Spleen (tissue), 11 donors: ENCODE data around the gene G6PC1. TPM values are rescaled to one million over a fixed set of nuclear protein-coding genes. Genes with fewer than 3 reads are reported as not detected.
"Not testable (repeated sequence)": the region's sequence is repeated elsewhere in the genome, so short reads cannot be mapped to it uniquely, and the experiment has no call there.

ENCODE experiments used
- DNase-seq: peaks from one replicate; pipeline ENCODE4 v3.0.0-alpha.2; 2020
- H3K27ac ChIP-seq, 8 donors: fragments of 200-600 bp; sonication (generic) in 7 of 8; 1 replicate in 4 of 8; 2 replicates in 4 of 8; pipeline versions ENCODE4 v1.5.0 to v1.8.0; 2016 to 2021; ENCODE audit warnings: inconsistent platforms in 4 of 8, mild to moderate bottlenecking in 4 of 8, moderate library complexity in 1 of 8
- H3K27me3 ChIP-seq, 7 donors: fragments of 200-600 bp; sonication (generic) in 6 of 7; replicated peaks in 1 of 7; 1 replicate in 4 of 7; 2 replicates in 3 of 7; pipeline versions ENCODE4 v1.5.0 to v1.8.0; 2016 to 2021; ENCODE audit warnings: inconsistent platforms in 3 of 7, mild to moderate bottlenecking in 1 of 7
- H3K36me3 ChIP-seq, 6 donors: fragments of 200-600 bp; sonication (generic) in 5 of 6; 1 replicate in 4 of 6; 2 replicates in 2 of 6; pipeline versions ENCODE4 v1.5.0 to v1.8.0; 2016 to 2021; ENCODE audit warnings: inconsistent platforms in 2 of 6
- H3K4me1 ChIP-seq, 6 donors: fragments of 200-600 bp; sonication (generic) in 5 of 6; 1 replicate in 3 of 6; 2 replicates in 3 of 6; pipeline versions ENCODE4 v1.5.0 to v1.8.0; 2016 to 2021; ENCODE audit warnings: inconsistent platforms in 3 of 6
- H3K4me3 ChIP-seq, 8 donors: fragments of 200-600 bp; sonication (generic) in 7 of 8; 1 replicate in 4 of 8; 2 replicates in 4 of 8; pipeline versions ENCODE4 v1.5.0 to v1.8.0; 2016 to 2021; ENCODE audit warnings: inconsistent platforms in 4 of 8, mild to moderate bottlenecking in 4 of 8, moderate library complexity in 2 of 8
- H3K9me3 ChIP-seq, 8 donors: fragments of 200-600 bp; sonication (generic) in 7 of 8; 1 replicate in 4 of 8; 2 replicates in 4 of 8; pipeline versions ENCODE4 v1.5.0 to v1.8.0; 2016 to 2021; ENCODE audit warnings: inconsistent platforms in 4 of 8
- POLR2A ChIP-seq, 3 donors: fragments of 450-650 bp; IDR thresholded peaks; one replicate each; pipeline ENCODE4 v1.5.1; 2017; ENCODE audit warnings: antibody characterized with exemption in 3 of 3, mild to moderate bottlenecking in 1 of 3
- POLR2AphosphoS5 ChIP-seq, 3 donors: sonication (generic); formaldehyde crosslinking; IDR thresholded peaks; one replicate each; pipeline ENCODE4 v1.5.1; 2017; ENCODE audit warnings: antibody characterized with exemption in 3 of 3
- WGBS, 5 donors: extraction: QIAGEN DNeasy Blood & Tissue Kit in 3 of 5; methylation state at CpG; one replicate each; pipeline versions ENCODE4 v1.1.5 to v1.1.7; 2013 to 2018; 5-methylcytosine and 5-hydroxymethylcytosine counted together
- intact Hi-C: fragments of 100-400 bp; cut with DNase I; formaldehyde crosslinking; loops from one replicate; pipeline ENCODE4 v1.15.0; 2023; ENCODE audit warnings: low total_unique reads
- polyA plus RNA-seq, 3 donors: library from polyadenylated mRNA; stranded (reverse); fragments of 200-250 nt; gene quantifications; one replicate each; pipeline ENCODE4 v1.2.1, GENCODE V29; 2013
- total RNA-seq, 7 donors: library from RNA; depleted of rRNA in 3 of 7; stranded (reverse); fragments of >200 nt in 3 of 7; fragmentation: NEBNext Ultra II Directional in 4 of 7; extraction: Animal tissue kit (Norgen Biotek cat#: 25700) in 4 of 7; gene quantifications; one replicate each; pipeline versions ENCODE4 v1.1.0 to v1.2.1, GENCODE V29; 2016 to 2021
- TF ChIP-seq, protein P1 (sequence below), 11 experiments: fragments of 200-600 bp in 7 of 11; fragments of 450-650 bp in 4 of 11; sonication (generic) in 4 of 11; IDR thresholded peaks in 8 of 11; conservative IDR thresholded peaks in 3 of 11; 1 replicate in 7 of 11; 2 replicates in 4 of 11; pipeline versions ENCODE4 v1.4.0 to v1.8.0; 2016 to 2021; ENCODE audit warnings: antibody characterized with exemption in 11 of 11, inconsistent platforms in 4 of 11, mild to moderate bottlenecking in 1 of 11
- donor health status: healthy with polysubstance abuse.
- donor health status: DM: no; HTN: no; CAD: no; lungs with moderate emphysema.
- donor health status: DM: no; HTN: no; CAD: no.
- donor health status: Bipolar disorder and iron deficiency.
- donor health status: healthy.
- donor health status: DM: no; HTN: no; CAD: no.
- donor health status: DM: yes; HTN: yes; CAD: no.

Gene G6PC1
- total and polyA plus RNA-seq, 10 donors, result not detected

DNA sequence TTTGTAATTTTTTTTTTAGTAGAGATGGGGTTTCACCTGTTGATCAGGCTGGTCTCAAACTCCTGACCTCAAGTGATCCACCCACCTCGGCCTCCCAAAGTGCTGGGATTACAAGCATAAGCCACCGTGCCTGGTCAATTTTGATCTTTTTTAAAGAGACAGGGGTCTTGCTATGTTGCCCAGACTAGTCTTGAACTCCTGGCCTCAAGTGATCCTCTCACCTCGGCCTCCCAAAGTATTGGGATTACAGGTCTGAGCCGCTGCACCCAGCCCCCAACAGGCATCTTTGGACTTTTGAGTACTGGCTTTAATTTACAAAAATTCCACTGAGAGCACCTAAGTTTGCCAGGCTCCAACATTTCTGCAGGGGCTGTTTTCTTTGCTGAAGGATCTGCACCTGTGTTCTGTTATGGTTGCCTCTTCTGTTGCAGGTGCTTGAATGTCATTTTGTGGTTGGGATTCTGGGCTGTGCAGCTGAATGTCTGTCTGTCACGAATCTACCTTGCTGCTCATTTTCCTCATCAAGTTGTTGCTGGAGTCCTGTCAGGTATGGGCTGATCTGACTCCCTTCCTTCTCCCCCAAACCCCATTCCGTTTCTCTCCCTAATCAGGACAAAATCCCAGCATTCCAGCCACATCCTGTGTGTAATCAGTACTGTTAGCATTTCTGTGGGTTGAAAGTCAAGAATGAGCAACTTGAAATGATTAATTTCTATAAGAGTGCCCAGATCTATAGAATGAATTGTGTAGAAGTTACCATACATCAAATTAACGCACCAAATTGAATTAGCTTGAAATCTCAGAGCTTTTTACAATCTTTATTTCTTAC is 8.5 kb downstream of the G6PC1 start:
- no peaks in the 10 kb centered on the region for H3K4me1 ChIP-seq
- H3K9me3 ChIP-seq, result no peaks in the 10 kb centered on the region
- no peak overlapping the region for H3K27ac ChIP-seq
- no peak overlapping the region for H3K4me3 ChIP-seq
- peaks cover 0 to 10% (median 0%) of the 10 kb centered on the region in 7 donors for H3K27me3 ChIP-seq
- 77 to 87% (median 78%) methylated on average over 7 of the region's 7 CpGs for WGBS, 5 donors
- TF ChIP-seq POLR2A (IDR thresholded peaks at IDR 0.05) (no peak), POLR2AphosphoS5 (IDR thresholded peaks at IDR 0.05) (no peak)
- TF ChIP-seq, protein P1, sequence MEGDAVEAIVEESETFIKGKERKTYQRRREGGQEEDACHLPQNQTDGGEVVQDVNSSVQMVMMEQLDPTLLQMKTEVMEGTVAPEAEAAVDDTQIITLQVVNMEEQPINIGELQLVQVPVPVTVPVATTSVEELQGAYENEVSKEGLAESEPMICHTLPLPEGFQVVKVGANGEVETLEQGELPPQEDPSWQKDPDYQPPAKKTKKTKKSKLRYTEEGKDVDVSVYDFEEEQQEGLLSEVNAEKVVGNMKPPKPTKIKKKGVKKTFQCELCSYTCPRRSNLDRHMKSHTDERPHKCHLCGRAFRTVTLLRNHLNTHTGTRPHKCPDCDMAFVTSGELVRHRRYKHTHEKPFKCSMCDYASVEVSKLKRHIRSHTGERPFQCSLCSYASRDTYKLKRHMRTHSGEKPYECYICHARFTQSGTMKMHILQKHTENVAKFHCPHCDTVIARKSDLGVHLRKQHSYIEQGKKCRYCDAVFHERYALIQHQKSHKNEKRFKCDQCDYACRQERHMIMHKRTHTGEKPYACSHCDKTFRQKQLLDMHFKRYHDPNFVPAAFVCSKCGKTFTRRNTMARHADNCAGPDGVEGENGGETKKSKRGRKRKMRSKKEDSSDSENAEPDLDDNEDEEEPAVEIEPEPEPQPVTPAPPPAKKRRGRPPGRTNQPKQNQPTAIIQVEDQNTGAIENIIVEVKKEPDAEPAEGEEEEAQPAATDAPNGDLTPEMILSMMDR (IDR thresholded peaks at IDR 0.05 in 8 of 11, conservative IDR thresholded peaks at IDR 0.05 in 3 of 11), result no peak
- DNase-seq, result no peak
- intact Hi-C loops, result no loop called here
- H3K36me3 ChIP-seq, result no peaks in the 10 kb centered on the region

DNA sequence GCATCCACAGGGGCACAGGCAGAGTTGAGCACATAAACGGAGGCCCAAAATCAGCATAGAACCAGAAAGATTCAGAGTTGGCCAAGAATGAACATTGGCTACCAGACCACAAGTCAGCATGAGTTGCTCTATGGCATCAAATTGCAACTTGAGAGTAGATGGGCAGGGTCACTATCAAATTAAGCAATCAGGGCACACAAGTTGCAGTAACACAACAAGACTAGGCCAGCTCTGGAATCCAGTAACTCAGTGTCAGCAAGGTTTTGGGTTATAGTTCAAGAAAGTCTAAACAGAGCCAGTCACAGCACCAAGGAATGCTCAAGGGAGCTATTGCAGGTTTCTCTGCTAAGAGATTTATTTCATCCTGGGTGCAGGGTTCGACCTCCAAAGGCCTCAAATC is 12.9 kb downstream of the G6PC1 start:
- Histone ChIP-seq H3K4me3 (no peak overlapping the region), H3K9me3 (no peaks in the 10 kb centered on the region), H3K36me3 (no peaks in the 10 kb centered on the region), H3K4me1 (no peaks in the 10 kb centered on the region), H3K27me3 (peaks cover 0 to 10% (median 0%) of the 10 kb centered on the region in 7 donors), H3K27ac (no peak overlapping the region)
- WGBS, 5 donors, result 55 to 84% (median 67%) methylated on average over 2 of the region's 2 CpGs
- no peak for DNase-seq
- intact Hi-C loops, result no loop called here
- TF ChIP-seq, protein P1 (IDR thresholded peaks at IDR 0.05 in 8 of 11, conservative IDR thresholded peaks at IDR 0.05 in 3 of 11), result no peak
- TF ChIP-seq POLR2A (IDR thresholded peaks at IDR 0.05) (no peak), POLR2AphosphoS5 (IDR thresholded peaks at IDR 0.05) (no peak)

DNA sequence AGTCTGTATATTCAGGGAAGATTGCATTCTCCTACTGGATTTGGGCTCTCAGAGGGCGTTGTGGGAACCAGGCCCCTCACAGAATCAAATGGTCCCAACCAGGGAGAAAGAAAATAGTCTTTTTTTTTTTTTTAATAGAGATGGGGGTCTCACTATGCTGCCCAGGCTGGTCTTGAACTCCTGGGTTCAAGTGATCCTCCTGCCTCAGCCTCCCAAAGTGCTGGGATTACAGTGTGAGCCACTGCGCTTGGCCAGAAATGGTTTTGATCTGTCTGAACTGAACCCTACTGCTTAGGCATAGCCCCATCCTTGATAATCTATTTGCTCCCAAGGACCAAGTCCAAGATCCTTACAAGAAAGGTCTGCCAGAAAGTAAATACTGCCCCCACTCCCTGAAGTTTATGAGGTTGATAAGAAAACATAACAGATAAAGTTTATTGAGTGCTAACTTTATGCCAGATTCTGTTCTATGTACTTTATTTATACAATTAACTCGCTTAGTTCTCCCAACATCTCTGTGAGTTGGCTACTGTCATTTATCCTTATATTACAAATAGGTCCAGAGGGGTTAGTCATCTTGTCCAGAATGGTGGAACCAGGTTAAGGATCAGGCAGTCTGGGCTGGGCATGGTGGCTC is 13.5 kb downstream of the G6PC1 start:
- no peaks in the 10 kb centered on the region for H3K9me3 ChIP-seq
- H3K4me1 ChIP-seq, result no peaks in the 10 kb centered on the region
- H3K36me3 ChIP-seq, result no peaks in the 10 kb centered on the region
- no peak for DNase-seq
- WGBS, 5 donors, result 81 to 96% (median 87%) methylated on average over 3 of the region's 3 CpGs
- no peak overlapping the region for H3K4me3 ChIP-seq
- H3K27me3 ChIP-seq, result peaks cover 0 to 10% (median 0%) of the 10 kb centered on the region in 7 donors
- TF ChIP-seq POLR2AphosphoS5 (IDR thresholded peaks at IDR 0.05) (no peak), POLR2A (IDR thresholded peaks at IDR 0.05) (no peak)
- TF ChIP-seq, protein P1 (IDR thresholded peaks at IDR 0.05 in 8 of 11, conservative IDR thresholded peaks at IDR 0.05 in 3 of 11), result no peak
- intact Hi-C loops, result no loop called here
- H3K27ac ChIP-seq, result no peak overlapping the region

DNA sequence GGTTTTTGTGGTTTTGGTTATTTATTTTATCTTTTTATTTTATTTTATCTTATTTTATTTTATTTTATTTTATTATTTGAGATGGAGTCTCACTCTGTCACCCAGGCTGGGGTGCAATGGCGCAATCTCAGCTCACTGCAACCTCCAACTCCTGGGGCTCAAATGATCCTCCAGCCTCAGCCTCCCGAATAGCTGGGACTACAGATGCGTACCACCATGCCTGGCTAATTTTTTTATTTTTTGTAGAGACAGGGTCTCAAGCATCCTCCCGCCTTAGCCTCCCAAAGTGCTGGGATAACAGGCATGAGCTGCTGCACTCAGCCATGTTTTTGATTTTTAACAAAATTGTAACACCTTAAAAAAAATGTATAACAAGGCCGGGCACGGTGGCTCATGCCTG is 14.7 kb downstream of the G6PC1 start:
- H3K4me3 ChIP-seq, H3K4me1 ChIP-seq, H3K27ac ChIP-seq, H3K9me3 ChIP-seq, intact Hi-C loops, H3K36me3 ChIP-seq, DNase-seq: not testable (repeated sequence)
- WGBS, 5 donors, result 85 to 96% (median 94%) methylated on average over 6 of the region's 6 CpGs
- H3K27me3 ChIP-seq, result peaks cover 0 to 21% (median 3%) of the 10 kb centered on the region in 7 donors

DNA sequence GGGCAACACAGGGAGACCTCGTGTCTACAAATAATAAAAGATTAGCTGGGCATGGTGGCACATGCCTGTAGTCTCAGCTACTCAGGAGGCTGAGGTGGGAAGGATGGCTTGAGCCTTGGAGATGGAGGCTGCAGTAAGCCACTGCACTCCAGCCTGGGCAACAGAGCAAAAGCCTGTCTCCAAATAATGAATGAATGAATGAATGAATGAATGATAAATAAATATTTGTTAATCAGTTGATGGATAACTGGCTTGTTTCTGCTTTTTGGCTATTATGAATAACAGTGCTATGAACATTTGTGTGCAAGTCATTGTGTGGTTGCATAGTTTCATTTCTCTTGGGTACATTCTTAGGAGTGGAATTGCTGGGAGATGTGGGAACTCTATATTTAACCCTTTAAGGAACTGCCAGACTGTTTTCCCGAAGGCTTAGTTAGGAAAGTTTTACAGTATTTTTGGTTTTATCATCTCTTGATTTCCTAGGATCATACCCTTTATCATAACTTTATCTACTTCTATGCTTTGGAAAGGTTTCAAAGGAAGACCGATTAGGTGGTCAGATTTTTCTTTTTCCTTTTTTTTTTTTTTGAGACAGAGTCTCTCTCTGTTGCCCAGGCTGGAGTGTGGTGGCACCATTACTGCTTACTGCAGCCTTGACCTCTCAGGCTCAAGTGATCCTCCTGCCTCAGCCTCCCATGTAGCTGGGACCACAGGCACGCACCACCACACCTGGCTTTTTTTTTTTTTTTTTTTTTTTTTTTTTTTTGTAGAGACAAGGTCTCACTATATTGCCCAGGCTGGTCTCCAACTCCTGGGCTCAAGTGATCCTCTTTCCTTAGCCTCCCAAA is 16.0 kb downstream of the G6PC1 start:
- H3K27me3 ChIP-seq, result peaks cover 0 to 18% (median 0%) of the 10 kb centered on the region in 7 donors
- H3K4me1 ChIP-seq, DNase-seq, H3K9me3 ChIP-seq, H3K4me3 ChIP-seq, H3K27ac ChIP-seq, H3K36me3 ChIP-seq, intact Hi-C loops: not testable (repeated sequence)
- 80 to 97% (median 86%) methylated on average over 4 of the region's 4 CpGs for WGBS, 5 donors
